T follicular helper cell (primary cell): Measurements from ENCODE around the gene ADGRG3.
A peak's percentile ranks its signal among the peaks of the same experiment; 100 is the strongest.

Experiments used
- DNase-seq: peaks from one replicate; pipeline ENCODE4 v3.0.0-alpha.2; 2020; ENCODE audit warnings: low read depth

Gene ADGRG3

DNA sequence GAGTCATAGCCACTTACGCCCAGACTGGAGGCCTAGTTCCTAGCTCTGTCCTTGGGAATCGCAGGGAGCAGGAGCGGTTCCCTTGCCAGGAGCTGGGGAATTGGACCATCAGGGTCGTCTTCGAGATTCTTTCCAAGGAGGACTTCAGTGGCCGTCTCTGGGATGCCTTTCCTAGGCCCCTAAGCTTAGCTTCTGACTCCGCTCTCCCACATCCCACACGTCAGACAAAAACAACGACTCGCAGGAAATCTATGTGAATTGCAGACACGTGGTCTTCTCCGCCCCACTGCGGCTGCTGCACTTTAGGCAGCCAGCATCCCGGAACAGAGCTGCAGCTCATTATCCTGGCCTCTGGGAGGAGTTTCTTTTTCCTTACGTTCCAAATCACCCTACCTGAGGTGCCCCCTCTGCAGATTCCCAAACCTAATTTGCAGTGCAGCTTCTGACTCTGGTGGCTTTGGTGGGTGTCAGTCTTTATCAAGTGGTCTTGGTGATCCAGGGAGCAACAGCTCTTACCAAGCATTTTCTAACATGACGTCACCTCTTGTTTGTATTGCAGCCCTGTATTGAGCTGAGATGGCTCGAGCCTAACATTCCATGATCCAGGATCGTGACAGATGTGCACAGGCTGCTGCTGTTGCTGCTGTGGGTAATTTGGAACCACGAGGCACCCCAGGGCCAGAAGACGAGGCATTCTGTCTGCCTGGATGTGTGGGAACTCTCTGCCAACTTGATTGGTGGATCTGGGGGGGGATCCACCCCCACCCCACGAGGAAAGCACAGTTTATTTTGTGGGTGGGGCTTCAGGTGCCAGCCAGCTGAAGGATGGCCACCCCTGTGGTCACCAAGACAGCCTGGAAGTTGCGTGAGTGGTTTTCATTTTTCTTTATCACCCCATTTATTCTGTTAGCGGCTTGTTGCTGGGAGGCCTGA lies 68.6 kb downstream of the ADGRG3 start:
- DNase-seq, result peak; percentile 34

- no peak for DNase-seq
Observed at GRCh38 chr16:57738844-57739243, 70.7 kb downstream of the ADGRG3 start.
